Bronchial epithelial cell (primary cell): Measurements from ENCODE around the gene NBAS. TPM values are rescaled to one million over a fixed set of nuclear protein-coding genes. Genes with fewer than 3 reads are reported as not detected.

ENCODE experiments used
- DNase-seq: peaks from one replicate; pipeline ENCODE4 v3.0.0-alpha.2; 2010; ENCODE audit warnings: low read depth
- FAIRE-seq: peaks from 2 replicates; lab custom pipeline; 2011; peaks lifted over from hg19 to GRCh38; lab: Jason Lieb, UNC
- H3K27me3 ChIP-seq: 2 replicates; pipeline ENCODE4 v1.5.1; 2011; ENCODE audit warnings: low read length; ENCODE audit not compliant: control insufficient read depth, insufficient read depth
- H3K36me3 ChIP-seq: 2 replicates; pipeline ENCODE4 v1.5.1; 2011; ENCODE audit warnings: low read length; ENCODE audit not compliant: control insufficient read depth, insufficient read depth
- H3K4me3 ChIP-seq: 2 replicates; pipeline ENCODE4 v1.5.1; 2011; ENCODE audit warnings: mild to moderate bottlenecking, low read depth, low read length, control low read depth
- total RNA-seq: library from RNA; depleted of rRNA; stranded (reverse); fragments of >200 nt; gene quantifications from 2 replicates; pipeline ENCODE4 v1.2.1, GENCODE V29; 2014
- TF ChIP-seq, protein P1 (sequence below): IDR thresholded peaks from 2 replicates; pipeline ENCODE4 v1.5.1; 2011; ENCODE audit warnings: mild to moderate bottlenecking, moderate library complexity, low read length, control low read depth, inconsistent platforms; ENCODE audit not compliant: insufficient read depth, severe bottlenecking

NBAS gene
- total RNA-seq, 1 donor from 2014 or later: 78.2 TPM

DNA sequence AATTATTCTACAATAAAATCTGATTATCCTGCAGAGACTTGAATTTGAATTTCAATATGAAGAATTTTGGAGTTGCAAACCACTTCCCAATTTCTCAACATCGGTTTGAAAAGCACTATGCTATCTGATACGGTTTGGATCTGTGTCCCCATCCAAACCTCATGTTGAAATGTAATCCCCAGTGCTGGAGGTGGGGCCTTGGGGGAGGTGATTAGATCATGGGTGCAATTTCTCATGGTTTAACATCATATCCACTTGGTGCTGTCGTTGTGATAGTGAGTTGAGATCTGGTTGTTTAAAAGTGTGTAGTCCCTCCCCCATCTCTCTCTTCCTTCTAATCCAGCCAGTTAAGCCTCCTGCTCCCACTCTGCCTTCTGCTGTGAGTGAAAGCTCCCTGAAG, 205.7 kb downstream of the NBAS start:
- TF ChIP-seq, protein P1, sequence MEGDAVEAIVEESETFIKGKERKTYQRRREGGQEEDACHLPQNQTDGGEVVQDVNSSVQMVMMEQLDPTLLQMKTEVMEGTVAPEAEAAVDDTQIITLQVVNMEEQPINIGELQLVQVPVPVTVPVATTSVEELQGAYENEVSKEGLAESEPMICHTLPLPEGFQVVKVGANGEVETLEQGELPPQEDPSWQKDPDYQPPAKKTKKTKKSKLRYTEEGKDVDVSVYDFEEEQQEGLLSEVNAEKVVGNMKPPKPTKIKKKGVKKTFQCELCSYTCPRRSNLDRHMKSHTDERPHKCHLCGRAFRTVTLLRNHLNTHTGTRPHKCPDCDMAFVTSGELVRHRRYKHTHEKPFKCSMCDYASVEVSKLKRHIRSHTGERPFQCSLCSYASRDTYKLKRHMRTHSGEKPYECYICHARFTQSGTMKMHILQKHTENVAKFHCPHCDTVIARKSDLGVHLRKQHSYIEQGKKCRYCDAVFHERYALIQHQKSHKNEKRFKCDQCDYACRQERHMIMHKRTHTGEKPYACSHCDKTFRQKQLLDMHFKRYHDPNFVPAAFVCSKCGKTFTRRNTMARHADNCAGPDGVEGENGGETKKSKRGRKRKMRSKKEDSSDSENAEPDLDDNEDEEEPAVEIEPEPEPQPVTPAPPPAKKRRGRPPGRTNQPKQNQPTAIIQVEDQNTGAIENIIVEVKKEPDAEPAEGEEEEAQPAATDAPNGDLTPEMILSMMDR: no peak
- H3K36me3 ChIP-seq: no peaks in the 10 kb centered on the region
- FAIRE-seq (no peak), DNase-seq (no peak)
- H3K27me3 ChIP-seq: no peaks in the 10 kb centered on the region
- H3K4me3 ChIP-seq: no peak overlapping the region

GRCh38 chr2:15354596-15355366, 206.4 kb downstream of the NBAS start:
- TF ChIP-seq, protein P1: no peak
- FAIRE-seq (no peak), DNase-seq (peak; percentile 33)
- H3K4me3 ChIP-seq: no peak overlapping the region
- no peaks in the 10 kb centered on the region for H3K27me3 ChIP-seq
- H3K36me3 ChIP-seq: no peaks in the 10 kb centered on the region

DNA sequence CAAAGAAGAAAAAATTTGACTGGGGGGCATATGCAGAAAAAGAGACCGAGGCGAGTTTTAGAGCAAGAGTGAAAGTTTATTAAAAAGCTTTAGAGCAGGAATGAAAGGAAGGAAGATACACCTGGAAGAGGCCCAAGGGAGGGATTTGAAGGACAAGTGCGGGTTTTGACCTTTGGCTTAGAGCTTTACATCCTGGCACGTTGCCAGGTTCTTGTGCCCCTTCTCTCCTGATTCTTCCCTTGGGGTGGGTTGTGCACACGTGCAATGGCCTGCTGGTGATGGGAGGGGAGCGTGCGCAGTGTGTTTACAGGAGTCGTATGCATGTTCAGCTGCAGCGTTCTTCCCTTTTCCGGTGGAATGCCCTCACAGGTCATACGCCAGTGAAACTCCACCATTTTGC, 208.8 kb downstream of the NBAS start:
- DNase-seq (no peak), FAIRE-seq (no peak)
- H3K27me3 ChIP-seq: no peaks in the 10 kb centered on the region
- no peaks in the 10 kb centered on the region for H3K36me3 ChIP-seq
- TF ChIP-seq, protein P1: no peak
- H3K4me3 ChIP-seq: no peak overlapping the region

- TF ChIP-seq, protein P1: no peak
These were observed 212.5 kb downstream of the NBAS start for GRCh38 chr2:15348636-15349035.

DNA sequence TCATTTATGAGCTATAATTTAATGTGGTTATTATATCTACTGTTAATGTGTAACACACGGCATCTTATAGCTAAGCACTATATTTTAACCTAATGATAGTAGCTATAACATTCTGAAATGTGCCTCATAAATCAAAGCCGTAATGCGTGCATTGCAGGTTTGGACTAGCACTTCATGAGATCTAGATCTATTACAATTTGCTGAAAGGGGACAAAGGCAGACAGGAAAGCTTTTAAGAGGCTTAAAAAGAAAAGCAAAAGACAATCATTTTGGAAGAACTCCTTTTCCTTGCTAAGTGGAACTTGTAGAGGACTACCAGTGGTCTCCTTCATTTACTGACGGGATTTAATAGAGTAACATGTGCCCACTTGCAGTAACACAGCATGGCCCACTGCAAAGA, 213.1 kb downstream of the NBAS start:
- Histone ChIP-seq H3K27me3 (no peaks in the 10 kb centered on the region), H3K36me3 (no peaks in the 10 kb centered on the region), H3K4me3 (no peak overlapping the region)
- DNase-seq (no peak), FAIRE-seq (no peak)
- TF ChIP-seq, protein P1: no peak

More at GRCh38 chr2:15348636-15349035, 212.5 kb downstream of the NBAS start:
- H3K27me3 ChIP-seq: no peaks in the 10 kb centered on the region
- FAIRE-seq (no peak), DNase-seq (no peak)
- H3K4me3 ChIP-seq: no peak overlapping the region
- H3K36me3 ChIP-seq: no peaks in the 10 kb centered on the region
